GM12878 (cell line): ENCODE measurements around the gene SSTR4. TPM values are rescaled to one million over a fixed set of nuclear protein-coding genes. Genes with fewer than 3 reads are reported as not detected.

Experiments used
- ATAC-seq: fragments of 200-7000 bp; cut with Tn5 transposase; 3 replicates; pipeline ENCODE4 v1.9.1; 2020; ENCODE audit warnings: mild to moderate bottlenecking, moderate library complexity
- BruUV-seq: library from RNA; stranded (reverse); fragments of 400-500 nt; replicated peaks from 2 replicates; lab custom pipeline; 2021; lab: Mats Ljungman, UMichigan
- CTCF ChIA-PET: fragments of 300-600 bp; sonication (Branson Sonifier 250); formaldehyde crosslinking; extraction: SDS; loops from one replicate; lab custom pipeline; 2021; ENCODE audit warnings: inconsistent platforms; lab: Yijun Ruan, JAX
- POLR2A ChIA-PET: fragments of 350-600 bp; formaldehyde crosslinking; extraction: SDS; loops from one replicate; lab custom pipeline; 2021; ENCODE audit warnings: inconsistent platforms; lab: Charles Lee
- RAD21 ChIA-PET: fragments of 300-600 bp; sonication (Branson Sonifier 250); formaldehyde crosslinking; loops from one replicate; lab custom pipeline; 2023; ENCODE audit warnings: antibody characterized with exemption; ENCODE audit not compliant: unreplicated experiment; lab: Charles Lee
- SMC1A ChIA-PET: fragments of 300-600 bp; sonication (Branson Sonifier 250); formaldehyde crosslinking; loops from one replicate; lab custom pipeline; 2023; ENCODE audit not compliant: unreplicated experiment, uncharacterized antibody; lab: Charles Lee
- DNase-seq: peaks from one replicate; pipeline ENCODE4 v3.0.0-alpha.2; 2011; ENCODE audit warnings: low read depth, low spot score
- FAIRE-seq: peaks from 3 replicates; lab custom pipeline; 2011; peaks lifted over from hg19 to GRCh38; lab: Jason Lieb, UNC
- H2AFZ ChIP-seq: 2 replicates; pipeline ENCODE4 v1.6.0; 2011; ENCODE audit warnings: low read depth, low read length, control low read depth; ENCODE audit not compliant: control insufficient read depth
- H3K27ac ChIP-seq: 2 replicates; pipeline ENCODE4 v1.5.1; 2011; ENCODE audit warnings: control low read depth; ENCODE audit not compliant: control insufficient read depth, insufficient read depth
- H3K27me3 ChIP-seq, 2 experiments: replicated peaks in 1 of 2; 2 replicates each; pipeline versions ENCODE4 v1.6.0 to v1.6.1; 2011; ENCODE audit warnings: low read length in 1 of 2; ENCODE audit not compliant: control insufficient read depth in 2 of 2, insufficient read depth in 2 of 2
- H3K36me3 ChIP-seq, 2 experiments: 2 replicates each; pipeline ENCODE4 v1.5.1; 2011; ENCODE audit warnings: low read length in 1 of 2; ENCODE audit not compliant: control insufficient read depth in 2 of 2, insufficient read depth in 2 of 2
- H3K4me1 ChIP-seq: 2 replicates; pipeline ENCODE4 v1.6.1; 2011; ENCODE audit warnings: mild to moderate bottlenecking, low read length, moderate library complexity, mixed read lengths; ENCODE audit not compliant: control insufficient read depth, insufficient read depth
- H3K4me2 ChIP-seq: 2 replicates; pipeline ENCODE4 v1.6.0; 2011; ENCODE audit warnings: control low read depth; ENCODE audit not compliant: control insufficient read depth, insufficient read depth
- H3K4me3 ChIP-seq: fragments of 200-600 bp; sonication (generic); 2 replicates; pipeline ENCODE4 v1.5.1; 2016
- H3K79me2 ChIP-seq: 2 replicates; pipeline ENCODE4 v1.6.0; 2011; ENCODE audit warnings: low read length; ENCODE audit not compliant: control insufficient read depth, insufficient read depth
- H3K9ac ChIP-seq: 2 replicates; pipeline ENCODE4 v1.8.0; 2011; ENCODE audit warnings: low read length, control low read depth, mixed read lengths; ENCODE audit not compliant: control insufficient read depth, insufficient read depth
- H3K9me3 ChIP-seq: replicated peaks from 3 replicates; pipeline ENCODE4 v1.5.1; 2011; ENCODE audit warnings: mild to moderate bottlenecking, low read length; ENCODE audit not compliant: control insufficient read depth, insufficient read depth
- H4K20me1 ChIP-seq: 2 replicates; pipeline ENCODE4 v1.6.0; 2011; ENCODE audit not compliant: control insufficient read depth, insufficient read depth
- CBX5 ChIP-seq: sonication (generic); IDR thresholded peaks from 2 replicates; pipeline ENCODE4 v1.6.1; 2016; ENCODE audit warnings: low read depth, moderate library complexity, mild to moderate bottlenecking, inconsistent platforms
- EED ChIP-seq: sonication (generic); IDR thresholded peaks from 2 replicates; pipeline ENCODE4 v1.6.1; 2016; ENCODE audit warnings: antibody characterized with exemption, low read depth
- FOS ChIP-seq: IDR thresholded peaks from 3 replicates; pipeline ENCODE4 v1.6.1; 2011; ENCODE audit warnings: borderline replicate concordance; ENCODE audit not compliant: insufficient read length; ENCODE audit errors: extremely low read depth
- JUND ChIP-seq: IDR thresholded peaks from 2 replicates; pipeline ENCODE4 v1.6.1; 2012; ENCODE audit warnings: low read depth, mild to moderate bottlenecking, low read length, improper control_type of control experiment, moderate library complexity
- LARP7 ChIP-seq: fragments of 450-650 bp; IDR thresholded peaks from 2 replicates; pipeline ENCODE4 v1.6.1; 2017; ENCODE audit warnings: mild to moderate bottlenecking
- MEF2A ChIP-seq: IDR thresholded peaks from 2 replicates; pipeline ENCODE4 v1.6.1; 2011; ENCODE audit warnings: low read depth, mild to moderate bottlenecking, low read length, moderate library complexity; ENCODE audit not compliant: insufficient read depth
- PML ChIP-seq: IDR thresholded peaks from 2 replicates; pipeline ENCODE4 v1.6.1; 2012; ENCODE audit warnings: low read length, inconsistent platforms
- RBBP5 ChIP-seq: fragments of 200-600 bp; sonication (generic); conservative IDR thresholded peaks from 2 replicates; pipeline ENCODE4 v1.6.1; 2016
- SMC3 ChIP-seq: IDR thresholded peaks from 2 replicates; pipeline ENCODE4 v1.6.1; 2011; ENCODE audit warnings: low read length, improper control_type of control experiment, borderline replicate concordance
- WGBS: methylation state at CpG from one replicate; pipeline ENCODE4 v1.1.6; 2016; ENCODE audit warnings: low lambda C conversion rate; ENCODE audit not compliant: insufficient replicate concordance, insufficient coverage; ENCODE audit errors: missing lambda C conversion rate; 5-methylcytosine and 5-hydroxymethylcytosine counted together
- in situ Hi-C: fragments of 300-500 bp; cut with MboI; formaldehyde crosslinking; loops from 9 replicates; pipeline ENCODE4 v1.14.3; 2018; ENCODE audit warnings: mixed read lengths
- intact Hi-C: fragments of 100-400 bp; cut with micrococcal nuclease; formaldehyde crosslinking; loops from one replicate; pipeline ENCODE4 v1.14.2; 2022; ENCODE audit not compliant: unreplicated experiment
- polyA plus RNA-seq, 11 experiments: library from polyadenylated mRNA; depleted of rRNA in 4 of 11; unstranded in 6 of 11; stranded (reverse) in 5 of 11; fragments of >200 nt; fragmentation: Nextera tagmentation in 4 of 11; fragmentation: Illumina TruSeq in 1 of 11; extraction: Ambion mirVana in 4 of 11; extraction: Trizol in 1 of 11; gene quantifications; 1 replicate in 1 of 11; 2 replicates in 10 of 11; pipeline versions ENCODE4 v1.2.1 to v1.2.3, GENCODE V29; 2011 to 2016; ENCODE audit warnings: inconsistent platforms in 2 of 11, missing spikeins in 2 of 11, low read depth in 1 of 11
- total RNA-seq, 4 experiments: library from RNA; depleted of rRNA in 3 of 4; stranded (reverse); fragments of >200 nt in 3 of 4; fragmentation: Illumina TruSeq in 1 of 4; extraction: Trizol in 1 of 4; gene quantifications; 2 replicates each; pipeline versions ENCODE4 v1.2.1 to v1.2.3, GENCODE V29; 2013 to 2021
- TF ChIP-seq, protein P1 (sequence below): fragments of 450-650 bp; IDR thresholded peaks from 2 replicates; pipeline ENCODE4 v1.6.1; 2016; ENCODE audit warnings: mild to moderate bottlenecking

SSTR4 gene
- total and polyA plus RNA-seq, 10 of the 15 experiments (the other 5 are each of a cell fraction or from before 2014, with no cell fraction given) = not detected

DNA sequence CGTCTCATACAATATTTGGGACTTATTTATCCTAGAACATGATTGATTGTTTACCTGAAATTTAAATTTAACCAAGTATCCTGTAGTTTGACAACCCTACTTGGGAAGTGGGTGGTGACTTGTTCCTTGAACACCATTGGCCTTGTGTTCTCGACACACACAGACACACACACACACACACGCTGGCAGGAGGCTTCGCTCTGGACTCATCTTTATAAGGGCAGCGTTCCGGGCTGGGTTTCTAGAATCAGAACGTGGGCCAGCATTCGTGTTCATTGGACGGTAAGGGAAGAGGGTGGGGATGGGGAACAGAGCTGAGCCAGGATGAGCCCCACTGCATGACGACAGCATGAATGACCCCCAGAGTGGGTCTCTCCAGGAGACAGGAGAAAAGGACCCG is 16.2 kb upstream of the SSTR4 start:
- Histone ChIP-seq H3K9me3 (no peaks in the 10 kb centered on the region), H3K4me3 (no peak overlapping the region), H2AFZ (no peak overlapping the region), H3K27me3 (no peaks in the 10 kb centered on the region; a peak in 2 of 4 replicates), H3K4me2 (no peak overlapping the region), H3K4me1 (no peaks in the 10 kb centered on the region), H3K9ac (no peak overlapping the region), H3K36me3 (no peaks in the 10 kb centered on the region), H3K27ac (no peak overlapping the region), H3K79me2 (no peaks in the 10 kb centered on the region), H4K20me1 (no peaks in the 10 kb centered on the region)
- intact Hi-C loops = no loop called here
- ChIA-PET CTCF (interaction anchor here (1.0 to 2.6 kb wide), 2 partner anchors 182 to 327 kb away, joined by 5 to 7 read pairs; no protein-coding TSS in a partner anchor), RAD21 (no interaction called here), SMC1A (interaction anchor here (0.6 to 2.0 kb wide), 3 partner anchors 140 to 328 kb away, joined by 3 to 6 read pairs (median 4); no protein-coding TSS in a partner anchor), POLR2A (no interaction called here)
- DNase-seq = no peak
- in situ Hi-C loops = no loop called here
- 49% methylated on average over 11 of the region's 11 CpGs for WGBS
- no peak for FAIRE-seq
- TF ChIP-seq JUND (no peak), RBBP5 (no peak), MEF2A (no peak), EED (no peak), FOS (no peak), PML (no peak), CBX5 (no peak), LARP7 (no peak), SMC3 (no peak)
- TF ChIP-seq, protein P1, sequence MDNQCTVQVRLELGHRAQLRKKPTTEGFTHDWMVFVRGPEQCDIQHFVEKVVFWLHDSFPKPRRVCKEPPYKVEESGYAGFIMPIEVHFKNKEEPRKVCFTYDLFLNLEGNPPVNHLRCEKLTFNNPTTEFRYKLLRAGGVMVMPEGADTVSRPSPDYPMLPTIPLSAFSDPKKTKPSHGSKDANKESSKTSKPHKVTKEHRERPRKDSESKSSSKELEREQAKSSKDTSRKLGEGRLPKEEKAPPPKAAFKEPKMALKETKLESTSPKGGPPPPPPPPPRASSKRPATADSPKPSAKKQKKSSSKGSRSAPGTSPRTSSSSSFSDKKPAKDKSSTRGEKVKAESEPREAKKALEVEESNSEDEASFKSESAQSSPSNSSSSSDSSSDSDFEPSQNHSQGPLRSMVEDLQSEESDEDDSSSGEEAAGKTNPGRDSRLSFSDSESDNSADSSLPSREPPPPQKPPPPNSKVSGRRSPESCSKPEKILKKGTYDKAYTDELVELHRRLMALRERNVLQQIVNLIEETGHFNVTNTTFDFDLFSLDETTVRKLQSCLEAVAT = no peak
- ATAC-seq = no peak
- no TSS peak for BruUV-seq
